ENCODE measurements around the gene CHRM1.
A peak's percentile ranks its signal among the peaks of the same experiment; 100 is the strongest.

CHRM1 gene

GRCh38 chr11:62926680-62927455 lies 5.7 kb upstream of the CHRM1 start:
- no peak for DNase-seq

GRCh38 chr11:62925745-62926679 lies 4.8 kb upstream of the CHRM1 start:
- DNase-seq: no peak

- no peak for DNase-seq
Measured at GRCh38 chr11:62925308-62925707, 4.1 kb upstream of the CHRM1 start.

GRCh38 chr11:62923601-62924411 lies 2.6 kb upstream of the CHRM1 start:
- DNase-seq: peak in 28 of 56 donors; percentile 11 to 79 (median 43)

- DNase-seq: peak in 34 of 56 donors; percentile 17 to 82 (median 44)
Measured at GRCh38 chr11:62922653-62923431, 1.7 kb upstream of the CHRM1 start.

GRCh38 chr11:62922189-62922589 lies 1.0 kb upstream of the CHRM1 start:
- DNase-seq: peak in 26 of 56 donors; percentile 15 to 79 (median 60)

GRCh38 chr11:62921573-62922188 lies 518 bp upstream of the CHRM1 start:
- peak in 30 of 56 donors; percentile 28 to 78 (median 63) for DNase-seq

GRCh38 chr11:62919898-62920640 lies 1.1 kb downstream of the CHRM1 start:
- DNase-seq: no peak

- peak in 23 of 56 donors; percentile 12 to 74 (median 30) for DNase-seq
Measured at GRCh38 chr11:62919476-62919875, 1.7 kb downstream of the CHRM1 start.

GRCh38 chr11:62918531-62918930 lies 2.6 kb downstream of the CHRM1 start:
- DNase-seq: no peak

GRCh38 chr11:62917906-62918502 lies 3.2 kb downstream of the CHRM1 start:
- no peak for DNase-seq

GRCh38 chr11:62914416-62914815 lies 6.7 kb downstream of the CHRM1 start:
- DNase-seq: no peak

GRCh38 chr11:62912268-62912667 lies 8.9 kb downstream of the CHRM1 start:
- no peak for DNase-seq

- DNase-seq: no peak
Measured at GRCh38 chr11:62911137-62912130, 9.7 kb downstream of the CHRM1 start.

GRCh38 chr11:62910141-62910882 lies 10.9 kb downstream of the CHRM1 start:
- no peak for DNase-seq

- DNase-seq: peak in 25 of 56 donors; percentile 10 to 59 (median 28)
Measured at GRCh38 chr11:62909107-62909894, 11.9 kb downstream of the CHRM1 start.

All from nucleus accumbens (tissue), 56 donors.